Upper lobe of left lung (tissue), 4 donors: ENCODE results near the gene RNPS1.

Experiments used
- CTCF ChIP-seq, 6 experiments: fragments of 450-650 bp in 4 of 6; fragments of 200-600 bp in 2 of 6; sonication (generic) in 2 of 6; IDR thresholded peaks; one replicate each; pipeline ENCODE4 v1.5.1; 2016 to 2019; ENCODE audit warnings: antibody characterized with exemption in 6 of 6
- EP300 ChIP-seq, 4 donors: sonication (generic); formaldehyde crosslinking; IDR thresholded peaks; one replicate each; pipeline ENCODE4 v1.5.1; 2017; ENCODE audit warnings: antibody characterized with exemption in 4 of 4, control low read depth in 2 of 4
- POLR2A ChIP-seq, 4 donors: fragments of 450-650 bp; IDR thresholded peaks; one replicate each; pipeline ENCODE4 v1.5.1; 2016 to 2017; ENCODE audit warnings: antibody characterized with exemption in 4 of 4, mild to moderate bottlenecking in 2 of 4
- POLR2AphosphoS5 ChIP-seq, 2 donors: sonication (generic); formaldehyde crosslinking; IDR thresholded peaks; one replicate each; pipeline ENCODE4 v1.5.1; 2017; ENCODE audit warnings: antibody characterized with exemption in 2 of 2

GRCh38 chr16:2246301-2246885 lies 21.5 kb downstream of the RNPS1 start:
- TF ChIP-seq POLR2A (IDR thresholded peaks at IDR 0.05) = no peak
- no peak for TF ChIP-seq CTCF (IDR thresholded peaks at IDR 0.05)
- TF ChIP-seq EP300 (IDR thresholded peaks at IDR 0.05) = no peak
- TF ChIP-seq POLR2AphosphoS5 (IDR thresholded peaks at IDR 0.05) = no peak
